Activated naive CD4-positive, alpha-beta T cell treated with anti-CD3 and anti-CD28 coated beads, Interleukin-2, amount 50 U/mL, for 24 hours (primary cell): ENCODE results near the gene ZFX.
"Not testable (repeated sequence)": the region's sequence is repeated elsewhere in the genome, so short reads cannot be mapped to it uniquely, and the experiment has no call there.

Experiments
- H3K27ac Mint-ChIP-seq: one replicate; pipeline ENCODE4 v1.8.0; 2021; ENCODE audit warnings: mild to moderate bottlenecking, mixed read lengths
- H3K27me3 Mint-ChIP-seq: one replicate; pipeline ENCODE4 v1.8.0; 2021; ENCODE audit warnings: mixed read lengths
- H3K36me3 Mint-ChIP-seq: one replicate; pipeline ENCODE4 v1.8.0; 2021; ENCODE audit warnings: mixed read lengths
- H3K4me1 Mint-ChIP-seq: one replicate; pipeline ENCODE4 v1.8.0; 2021; ENCODE audit warnings: mixed read lengths
- H3K4me3 Mint-ChIP-seq: one replicate; pipeline ENCODE4 v1.8.0; 2021; ENCODE audit warnings: mild to moderate bottlenecking, mixed read lengths
- H3K9me3 Mint-ChIP-seq: one replicate; pipeline ENCODE4 v1.8.0; 2021; ENCODE audit warnings: mixed read lengths

ZFX gene

DNA sequence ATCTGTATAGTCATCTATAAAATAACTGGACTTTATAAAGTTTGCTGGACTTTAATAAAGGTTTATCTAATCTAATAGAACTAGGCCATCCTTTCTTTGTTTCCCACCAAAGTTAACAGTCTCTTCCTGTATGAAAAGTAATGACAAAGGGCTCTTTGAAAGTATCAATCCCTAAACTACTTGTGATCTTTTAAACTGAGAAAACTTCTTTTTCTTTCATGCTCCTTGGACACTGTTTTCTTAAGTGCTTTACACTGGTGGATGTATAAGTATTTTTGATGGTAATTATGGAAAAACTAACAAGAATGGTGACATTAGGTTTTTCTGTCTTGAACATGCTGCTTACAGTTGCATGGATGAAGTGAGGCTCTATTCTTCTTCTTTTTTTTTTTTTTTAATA is 2.4 kb upstream of the ZFX start:
- H3K36me3 Mint-ChIP-seq: peaks cover 4% of the 10 kb centered on the region
- peaks cover 43% of the 10 kb centered on the region for H3K4me1 Mint-ChIP-seq
- no peaks in the 10 kb centered on the region for H3K27me3 Mint-ChIP-seq
- no peaks in the 10 kb centered on the region for H3K9me3 Mint-ChIP-seq
- H3K27ac Mint-ChIP-seq: peak overlapping the region; percentile 68
- H3K4me3 Mint-ChIP-seq: peak overlapping the region; percentile 15

- Mint-ChIP-seq H3K9me3 (no peaks in the 10 kb centered on the region), H3K27ac (peak overlapping the region; percentile 94), H3K27me3 (no peaks in the 10 kb centered on the region), H3K4me3 (peak overlapping the region; percentile 81), H3K36me3 (peaks cover 10% of the 10 kb centered on the region), H3K4me1 (peaks cover 53% of the 10 kb centered on the region)
These were observed 1.4 kb upstream of the ZFX start for GRCh38 chrX:24148121-24148520.

DNA sequence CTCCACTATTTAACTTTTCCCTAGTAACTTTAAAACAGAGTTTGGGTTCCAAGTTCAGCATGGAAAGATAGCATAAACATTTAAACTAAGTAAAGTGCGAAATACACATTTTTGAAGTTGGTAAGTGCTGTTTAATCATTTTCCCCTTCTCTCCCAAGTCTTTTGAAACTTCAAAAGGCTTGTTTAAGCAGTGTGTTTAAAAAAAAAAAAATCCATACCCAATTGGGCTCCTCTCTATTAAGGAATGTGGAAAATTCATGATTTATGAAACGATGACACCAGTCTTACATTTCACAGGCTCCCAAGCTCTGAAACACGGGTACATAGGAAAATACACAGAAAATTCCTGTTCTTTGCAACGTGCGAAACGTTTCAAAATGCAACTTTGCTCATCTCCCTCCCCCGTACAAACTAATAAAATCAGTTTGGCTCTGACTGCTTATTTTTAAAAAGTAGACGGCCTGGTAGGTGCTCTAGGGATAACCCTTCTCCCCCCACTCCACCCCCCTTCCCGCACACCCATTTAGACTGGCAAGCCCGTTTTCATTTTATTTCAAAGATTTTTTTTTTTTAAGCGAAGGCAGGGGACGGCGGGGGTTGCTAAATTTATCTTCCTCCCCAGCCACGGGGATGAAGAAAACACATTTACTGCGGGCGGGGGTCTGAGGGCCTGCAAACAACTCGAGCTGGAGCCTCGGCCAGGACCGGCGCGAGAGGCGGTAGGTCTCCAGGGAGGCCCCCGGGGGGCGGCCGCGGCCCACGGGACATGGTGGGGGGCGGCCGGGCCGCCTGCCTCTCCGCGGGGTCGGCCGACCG is 786 bp upstream of the ZFX start:
- Mint-ChIP-seq H3K4me1 (peaks cover 59% of the 10 kb centered on the region), H3K9me3 (no peaks in the 10 kb centered on the region), H3K36me3 (peaks cover 13% of the 10 kb centered on the region), H3K27ac (peak overlapping the region; percentile 94), H3K4me3 (peak overlapping the region; percentile 81), H3K27me3 (no peaks in the 10 kb centered on the region)

GRCh38 chrX:24150051-24150790 is 692 bp downstream of the ZFX start:
- Mint-ChIP-seq H3K27me3 (no peaks in the 10 kb centered on the region), H3K9me3 (no peaks in the 10 kb centered on the region), H3K27ac (peak overlapping the region; percentile 94), H3K4me3 (peak overlapping the region; percentile 97), H3K36me3 (peaks cover 13% of the 10 kb centered on the region), H3K4me1 (peaks cover 63% of the 10 kb centered on the region)

GRCh38 chrX:24150898-24151297 is 1.4 kb downstream of the ZFX start:
- peak overlapping the region; percentile 97 for H3K4me3 Mint-ChIP-seq
- H3K4me1 Mint-ChIP-seq: peaks cover 61% of the 10 kb centered on the region

GRCh38 chrX:24151513-24151912 is 2.0 kb downstream of the ZFX start:
- peaks cover 62% of the 10 kb centered on the region for H3K4me1 Mint-ChIP-seq
- H3K27me3 Mint-ChIP-seq: no peaks in the 10 kb centered on the region
- H3K9me3 Mint-ChIP-seq: no peaks in the 10 kb centered on the region
- peaks cover 15% of the 10 kb centered on the region for H3K36me3 Mint-ChIP-seq
- peak overlapping the region; percentile 97 for H3K4me3 Mint-ChIP-seq
- peak overlapping the region; percentile 94 for H3K27ac Mint-ChIP-seq

More at GRCh38 chrX:24150898-24151297, 1.4 kb downstream of the ZFX start:
- Mint-ChIP-seq H3K9me3 (no peaks in the 10 kb centered on the region), H3K27ac (peak overlapping the region; percentile 94), H3K27me3 (no peaks in the 10 kb centered on the region), H3K36me3 (peaks cover 13% of the 10 kb centered on the region)

DNA sequence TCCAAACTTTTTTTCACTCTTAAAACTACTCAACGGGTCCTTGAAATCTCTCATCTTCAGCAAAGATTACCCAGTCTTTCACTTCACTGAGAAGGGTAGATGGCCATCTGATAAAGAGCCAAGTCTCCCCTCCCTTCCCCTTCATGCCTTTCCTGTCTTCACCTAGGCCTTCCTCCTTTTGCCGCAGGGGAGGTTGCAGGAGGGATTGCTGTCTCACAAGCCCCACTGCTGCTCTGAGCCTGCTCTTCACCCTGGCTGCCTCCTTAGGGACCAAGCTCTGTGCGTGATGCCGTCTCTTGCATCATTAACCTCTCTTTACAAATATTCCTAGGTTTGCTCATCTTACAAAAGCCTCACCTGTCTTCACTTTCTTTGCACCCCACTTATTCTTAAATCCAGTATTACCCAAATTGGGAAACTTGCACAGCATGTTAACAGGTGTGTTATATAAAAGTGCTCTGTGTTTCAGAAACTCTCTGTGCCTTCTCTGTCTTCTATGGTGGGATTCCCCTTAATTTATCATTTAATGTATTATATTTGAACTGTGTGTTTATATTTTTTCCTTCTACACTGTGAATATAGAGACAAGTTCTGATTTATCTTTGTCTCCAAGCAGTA is 3.8 kb downstream of the ZFX start:
- Mint-ChIP-seq H3K9me3 (no peaks in the 10 kb centered on the region), H3K4me3 (peak overlapping the region; percentile 97), H3K4me1 (peaks cover 59% of the 10 kb centered on the region), H3K36me3 (peaks cover 15% of the 10 kb centered on the region), H3K27ac (peak overlapping the region; percentile 96), H3K27me3 (no peaks in the 10 kb centered on the region)

DNA sequence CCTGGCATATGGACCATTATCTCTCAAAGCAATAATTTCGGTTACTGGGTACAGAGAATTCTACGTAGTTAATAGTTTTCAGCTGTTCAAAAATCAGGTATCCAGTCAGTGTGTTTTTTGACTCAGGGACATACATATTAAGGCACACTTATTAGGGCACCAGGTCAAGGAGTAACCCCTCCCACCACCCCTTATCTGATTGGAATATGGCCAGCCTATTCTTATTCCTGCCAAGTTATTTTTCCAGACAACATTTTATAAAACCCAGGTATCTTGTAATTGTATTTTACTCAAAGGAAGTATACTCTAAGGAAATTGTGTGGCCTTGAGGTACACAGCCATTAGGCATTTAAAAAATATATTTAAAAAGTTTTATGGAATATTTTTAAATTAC is 4.3 kb downstream of the ZFX start:
- Mint-ChIP-seq H3K27me3 (no peaks in the 10 kb centered on the region), H3K27ac (no peak overlapping the region), H3K4me3 (peak overlapping the region; percentile 97), H3K9me3 (no peaks in the 10 kb centered on the region), H3K4me1 (peaks cover 58% of the 10 kb centered on the region), H3K36me3 (peaks cover 15% of the 10 kb centered on the region)

- H3K27ac Mint-ChIP-seq: peak overlapping the region; percentile 80
These were observed 5.0 kb downstream of the ZFX start for GRCh38 chrX:24154490-24155034.

GRCh38 chrX:24155747-24156146 is 6.2 kb downstream of the ZFX start:
- H3K27ac Mint-ChIP-seq, H3K9me3 Mint-ChIP-seq, H3K27me3 Mint-ChIP-seq: not testable (repeated sequence)
- Mint-ChIP-seq H3K4me3 (peak overlapping the region; percentile 53), H3K4me1 (peaks cover 69% of the 10 kb centered on the region), H3K36me3 (peaks cover 15% of the 10 kb centered on the region)

More at GRCh38 chrX:24154490-24155034, 5.0 kb downstream of the ZFX start:
- H3K9me3 Mint-ChIP-seq: no peaks in the 10 kb centered on the region
- H3K27me3 Mint-ChIP-seq: no peaks in the 10 kb centered on the region
- H3K4me3 Mint-ChIP-seq: no peak overlapping the region
- H3K36me3 Mint-ChIP-seq: peaks cover 15% of the 10 kb centered on the region
- peaks cover 64% of the 10 kb centered on the region for H3K4me1 Mint-ChIP-seq

GRCh38 chrX:24156177-24156576 is 6.6 kb downstream of the ZFX start:
- peak overlapping the region; percentile 53 for H3K4me3 Mint-ChIP-seq
- peaks cover 13% of the 10 kb centered on the region for H3K36me3 Mint-ChIP-seq
- H3K9me3 Mint-ChIP-seq: no peaks in the 10 kb centered on the region
- no peaks in the 10 kb centered on the region for H3K27me3 Mint-ChIP-seq
- H3K27ac Mint-ChIP-seq: peak overlapping the region; percentile 43
- peaks cover 68% of the 10 kb centered on the region for H3K4me1 Mint-ChIP-seq

GRCh38 chrX:24158881-24159280 is 9.4 kb downstream of the ZFX start:
- no peaks in the 10 kb centered on the region for H3K9me3 Mint-ChIP-seq
- H3K27me3 Mint-ChIP-seq: no peaks in the 10 kb centered on the region
- peaks cover 4% of the 10 kb centered on the region for H3K36me3 Mint-ChIP-seq
- H3K27ac Mint-ChIP-seq: no peak overlapping the region
- H3K4me3 Mint-ChIP-seq: no peak overlapping the region
- H3K4me1 Mint-ChIP-seq: peaks cover 57% of the 10 kb centered on the region

DNA sequence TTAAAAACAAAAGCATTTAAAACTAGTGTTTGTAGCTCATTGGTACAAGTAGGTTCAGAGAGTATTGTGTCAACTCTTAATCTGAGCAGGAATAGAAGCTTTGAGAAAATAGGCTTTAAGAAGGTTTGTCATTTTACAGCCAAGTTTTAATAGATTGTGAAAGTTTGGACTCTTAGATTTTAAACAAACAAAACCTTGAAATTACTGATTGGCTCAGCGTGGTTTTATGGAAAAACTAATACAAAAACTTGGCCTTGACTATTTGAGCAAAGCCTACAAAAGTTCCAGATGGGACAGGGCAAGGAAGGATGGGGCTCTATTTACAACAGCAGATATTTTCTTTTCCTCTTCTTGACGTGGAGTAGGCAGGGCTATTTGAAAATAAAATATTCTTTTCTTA is 16.5 kb downstream of the ZFX start:
- H3K27me3 Mint-ChIP-seq: no peaks in the 10 kb centered on the region
- H3K9me3 Mint-ChIP-seq: no peaks in the 10 kb centered on the region
- H3K27ac Mint-ChIP-seq: peak overlapping the region; percentile 51
- H3K4me3 Mint-ChIP-seq: no peak overlapping the region
- peaks cover 6% of the 10 kb centered on the region for H3K36me3 Mint-ChIP-seq
- H3K4me1 Mint-ChIP-seq: peaks cover 69% of the 10 kb centered on the region

DNA sequence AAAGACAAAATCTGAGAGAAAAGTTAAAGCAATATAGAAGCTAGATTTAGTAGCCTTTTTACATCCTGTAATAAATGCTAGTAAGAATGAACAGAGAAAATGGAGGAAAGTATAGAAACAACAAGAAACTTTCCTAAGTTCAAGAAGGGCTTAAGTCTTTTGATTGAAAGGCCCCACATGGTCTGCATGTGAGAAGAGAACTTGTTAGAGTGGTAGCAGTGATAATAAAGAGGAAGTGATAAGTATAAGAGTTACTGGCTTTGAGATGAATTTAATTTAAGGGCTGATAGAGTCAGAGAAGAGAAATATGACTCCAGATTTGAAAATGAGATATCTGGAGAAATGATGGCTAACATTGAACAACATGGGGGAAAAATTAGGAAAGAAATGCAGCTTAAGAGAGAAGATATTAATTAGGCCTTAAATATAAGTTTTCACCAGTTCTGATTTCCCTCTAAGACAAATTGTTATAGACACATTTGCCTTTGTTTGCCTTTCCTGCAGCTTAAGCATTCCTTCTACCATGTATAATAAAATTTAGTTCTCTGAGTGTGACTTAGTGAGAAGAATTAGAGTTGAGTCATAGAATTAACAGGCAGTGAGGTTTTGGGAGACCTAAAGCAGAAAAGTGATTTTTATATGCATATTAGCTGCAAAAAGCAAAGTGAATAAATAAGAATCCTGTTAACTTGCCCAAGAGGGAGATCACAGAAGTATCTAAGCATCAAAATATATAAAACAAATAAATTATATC is 18.4 kb downstream of the ZFX start:
- H3K27ac Mint-ChIP-seq: peak overlapping the region; percentile 68
- H3K9me3 Mint-ChIP-seq: no peaks in the 10 kb centered on the region
- H3K36me3 Mint-ChIP-seq: peaks cover 6% of the 10 kb centered on the region
- H3K4me3 Mint-ChIP-seq: peak overlapping the region; percentile 68
- H3K27me3 Mint-ChIP-seq: no peaks in the 10 kb centered on the region
- peaks cover 67% of the 10 kb centered on the region for H3K4me1 Mint-ChIP-seq

- H3K4me3 Mint-ChIP-seq: peak overlapping the region; percentile 47
- H3K27me3 Mint-ChIP-seq: no peaks in the 10 kb centered on the region
- H3K27ac Mint-ChIP-seq: peak overlapping the region; percentile 91
These were observed 19.3 kb downstream of the ZFX start for GRCh38 chrX:24168807-24169206.

More at GRCh38 chrX:24168807-24169206, 19.3 kb downstream of the ZFX start:
- Mint-ChIP-seq H3K36me3 (peaks cover 6% of the 10 kb centered on the region), H3K9me3 (no peaks in the 10 kb centered on the region), H3K4me1 (peaks cover 64% of the 10 kb centered on the region)
